ENCODE data around the gene PEDS1. TPM values are rescaled to one million over a fixed set of nuclear protein-coding genes. Genes with fewer than 3 reads are reported as not detected.

Gene PEDS1
- total and polyA plus RNA-seq, 2 of the 13 experiments (the other 11 are each of a cell fraction or from before 2014, with no cell fraction given), result 30.5 to 93.9 TPM

- TF ChIP-seq ZNF446 (CRISPR knock-in tag; IDR thresholded peaks at IDR 0.05), result peak; percentile 46
- TF ChIP-seq POLR2AphosphoS5 (IDR thresholded peaks at IDR 0.05; ENCODE audit: low read depth, low read length), result peak; percentile 99
- peak; percentile 43; the same call in 1 of the 2 replicates for TF ChIP-seq ZNF549 (CRISPR knock-in tag; IDR thresholded peaks at IDR 0.05)
- peak; percentile 95 for TF ChIP-seq KAT7 (CRISPR knock-in tag; IDR thresholded peaks at IDR 0.05; ENCODE audit: borderline replicate concordance)
- TF ChIP-seq ZNF256 (CRISPR knock-in tag; conservative IDR thresholded peaks at IDR 0.05), result peak; percentile 56; the same call in 1 of the 2 replicates
- TF ChIP-seq ZNF530 (CRISPR knock-in tag; IDR thresholded peaks at IDR 0.05; ENCODE audit: low read depth), result no peak
- TF ChIP-seq DBP (CRISPR knock-in tag; IDR thresholded peaks at IDR 0.05; ENCODE audit: not compliant biosample characterization), result peak; percentile 91
- peak; percentile 89 for TF ChIP-seq ZSCAN20 (CRISPR knock-in tag; IDR thresholded peaks at IDR 0.05; ENCODE audit: borderline replicate concordance)
- TF ChIP-seq ATAD3A (CRISPR knock-in tag; IDR thresholded peaks at IDR 0.05), result 0 out of 2 replicates have a peak, but pooled peaks have one; percentile 80
- 0 out of 2 replicates have a peak, but pooled peaks have one; percentile 72 for TF ChIP-seq ZNF329 (CRISPR knock-in tag; IDR thresholded peaks at IDR 0.05; ENCODE audit: low read depth)
- TF ChIP-seq RNF219 (CRISPR knock-in tag; IDR thresholded peaks at IDR 0.05), result 0 out of 2 replicates have a peak, but pooled peaks have one; percentile 66
- TF ChIP-seq CENPBD1 (CRISPR knock-in tag; IDR thresholded peaks at IDR 0.05; ENCODE audit: borderline replicate concordance, low read depth), result no peak; the same call in 1 of the 2 replicates
- TF ChIP-seq ONECUT2 (CRISPR knock-in tag; IDR thresholded peaks at IDR 0.05), result no peak
- peak; percentile 90 for TF ChIP-seq ZNF12 (CRISPR knock-in tag; IDR thresholded peaks at IDR 0.05)
- peak; percentile 63 for TF ChIP-seq ZNF747 (CRISPR knock-in tag; IDR thresholded peaks at IDR 0.05; ENCODE audit: borderline replicate concordance)
- peak; percentile 59; the same call in 1 of the 2 replicates for TF ChIP-seq SNAPC2 (CRISPR knock-in tag; IDR thresholded peaks at IDR 0.05)
- peak; percentile 98 for TF ChIP-seq ZBTB44 (CRISPR knock-in tag; IDR thresholded peaks at IDR 0.05)
- TF ChIP-seq JARID2 (CRISPR knock-in tag; IDR thresholded peaks at IDR 0.05; ENCODE audit: insufficient replicate concordance), result no peak
- no peak for TF ChIP-seq ZNF720 (CRISPR knock-in tag; IDR thresholded peaks at IDR 0.05)
- TF ChIP-seq SMAD9 (CRISPR knock-in tag; IDR thresholded peaks at IDR 0.05), result 0 out of 2 replicates have a peak, but pooled peaks have one; percentile 68
- TF ChIP-seq ZNF558 (CRISPR knock-in tag; IDR thresholded peaks at IDR 0.05; ENCODE audit: borderline replicate concordance), result peak; percentile 15; the same call in 1 of the 2 replicates
Observed at GRCh38 chr20:50190251-50191064, 36.9 kb upstream of the PEDS1 start, which contains the start of gene CEBPB (continued).

Data from HepG2 (cell line).